GM21529 (cell line): Measurements from ENCODE around the gene ENTPD5.
"Not testable (repeated sequence)": the region's sequence is repeated elsewhere in the genome, so short reads cannot be mapped to it uniquely, and the experiment has no call there.

Experiments
- ATAC-seq: cut with Tn5 transposase; IDR thresholded peaks from one replicate; pipeline ENCODE4 v1.9.1; 2021; ENCODE audit not compliant: unreplicated experiment

Gene ENTPD5

DNA sequence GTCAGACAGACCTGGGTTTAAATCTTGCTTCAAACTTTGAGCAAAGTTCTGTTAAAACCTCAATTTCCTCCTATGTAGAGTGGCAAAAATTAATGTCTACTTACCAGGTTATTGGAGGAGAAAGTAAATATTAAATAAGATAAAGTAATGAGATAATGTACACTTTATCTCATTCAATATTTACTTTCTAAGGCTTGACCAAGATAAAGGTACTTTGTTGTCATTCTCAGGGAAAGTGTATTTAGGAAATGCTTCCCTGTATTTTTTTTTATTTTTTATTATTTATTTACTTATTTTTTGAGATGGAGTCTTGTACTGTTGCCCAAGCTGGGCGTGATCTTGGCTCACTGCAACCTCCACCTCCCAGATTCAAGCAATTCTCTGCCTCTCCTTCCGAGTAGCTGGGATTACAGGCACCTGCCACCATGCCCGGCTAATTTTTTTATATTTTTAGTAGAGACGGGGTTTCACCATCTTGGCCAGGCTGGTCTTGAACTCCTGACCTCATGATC, 73.9 kb downstream of the ENTPD5 start:
- ATAC-seq = no peak

DNA sequence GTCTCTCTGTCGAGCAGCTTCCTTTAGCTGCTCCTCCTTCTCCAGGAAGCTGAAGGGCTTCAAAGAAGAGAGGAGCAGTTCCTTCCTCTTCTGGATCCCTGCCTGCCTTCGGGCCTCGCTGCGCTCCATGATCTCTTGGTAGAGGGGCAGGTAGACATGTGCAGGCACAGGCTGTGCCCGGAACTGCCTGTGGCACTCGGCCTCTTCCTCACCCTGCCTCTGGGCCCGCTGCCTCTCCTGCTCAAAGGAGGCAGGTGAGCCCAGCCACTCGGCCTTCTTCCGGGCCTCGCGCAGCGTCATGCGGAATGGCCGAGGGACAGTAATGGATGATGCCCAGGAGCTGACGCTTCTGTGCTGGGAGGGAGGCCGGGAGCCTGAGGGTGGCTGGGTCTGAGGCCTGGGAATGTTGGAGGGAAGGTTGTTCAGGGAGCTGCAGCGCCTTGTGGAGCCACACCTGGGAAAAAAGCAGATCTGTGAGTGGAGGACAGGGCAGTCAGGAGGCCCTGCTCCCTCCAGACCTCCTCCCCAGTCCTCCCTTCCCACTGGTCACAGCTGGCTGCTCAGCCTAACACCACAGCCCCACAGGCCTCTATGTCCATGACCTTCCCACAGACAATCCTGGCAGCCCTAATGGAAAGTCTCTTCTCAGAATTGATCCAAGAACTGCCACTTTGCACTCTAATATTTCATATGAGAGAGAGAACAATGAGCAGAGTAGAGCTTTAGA, 74.5 kb downstream of the ENTPD5 start:
- no peak for ATAC-seq

DNA sequence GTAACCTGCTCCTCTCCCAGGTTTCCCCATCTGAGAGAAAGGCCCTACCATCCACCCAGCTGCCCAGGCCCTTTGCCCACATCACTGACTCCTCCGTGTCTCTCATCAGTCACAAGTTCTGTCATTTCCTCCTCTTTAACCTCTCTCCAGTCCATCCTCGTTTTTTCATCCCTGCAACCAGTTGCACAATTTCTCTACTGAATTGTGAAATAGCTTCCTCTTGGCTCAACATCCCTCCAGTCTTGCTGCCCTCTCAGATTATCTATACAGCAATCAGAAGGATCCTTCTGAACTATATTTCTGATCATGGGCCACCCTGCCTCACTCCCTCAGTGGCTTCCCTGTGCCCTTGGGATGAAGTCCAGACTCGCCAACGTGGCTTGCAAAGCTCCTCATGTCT, 76.0 kb downstream of the ENTPD5 start:
- no peak for ATAC-seq

DNA sequence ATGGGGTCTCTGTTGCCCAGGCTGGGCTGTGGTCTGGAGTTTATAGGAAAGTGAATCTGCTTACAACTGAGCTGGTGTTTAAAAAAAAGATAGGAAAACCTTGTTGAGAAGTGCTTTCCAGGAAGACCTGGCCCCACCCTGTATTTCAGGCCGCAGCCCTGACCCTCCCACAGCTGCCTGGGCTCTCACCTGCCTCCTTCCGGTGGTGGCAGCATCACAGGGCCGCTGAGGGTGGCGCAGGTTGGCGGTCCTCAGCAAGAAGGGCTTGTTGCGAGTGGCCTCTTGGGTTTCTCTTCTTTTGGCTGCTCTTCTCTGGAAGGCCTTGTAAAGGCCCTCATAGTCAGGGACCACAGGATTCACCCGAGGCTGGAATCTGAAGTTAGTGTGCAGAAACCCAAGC, 76.9 kb downstream of the ENTPD5 start:
- ATAC-seq = no peak

DNA sequence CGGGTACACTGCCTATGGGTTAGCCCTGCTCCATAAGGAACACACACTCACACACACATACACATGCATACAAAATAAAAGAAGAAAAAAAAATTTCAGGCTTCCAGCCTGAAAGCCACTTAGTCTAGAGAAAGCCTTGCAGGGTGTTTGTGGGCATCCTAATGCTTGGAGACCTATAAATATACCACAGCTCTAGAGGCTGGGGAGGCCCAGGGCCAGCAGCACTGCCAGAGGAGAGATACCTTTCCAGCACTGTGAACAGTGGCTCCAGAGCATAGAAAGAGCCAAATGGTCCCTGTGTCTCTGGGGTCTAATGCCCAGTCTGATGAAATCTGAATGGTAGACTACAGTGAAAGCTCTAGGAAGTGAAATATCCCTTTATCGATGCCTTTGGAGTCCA, 82.1 kb downstream of the ENTPD5 start:
- no peak for ATAC-seq

DNA sequence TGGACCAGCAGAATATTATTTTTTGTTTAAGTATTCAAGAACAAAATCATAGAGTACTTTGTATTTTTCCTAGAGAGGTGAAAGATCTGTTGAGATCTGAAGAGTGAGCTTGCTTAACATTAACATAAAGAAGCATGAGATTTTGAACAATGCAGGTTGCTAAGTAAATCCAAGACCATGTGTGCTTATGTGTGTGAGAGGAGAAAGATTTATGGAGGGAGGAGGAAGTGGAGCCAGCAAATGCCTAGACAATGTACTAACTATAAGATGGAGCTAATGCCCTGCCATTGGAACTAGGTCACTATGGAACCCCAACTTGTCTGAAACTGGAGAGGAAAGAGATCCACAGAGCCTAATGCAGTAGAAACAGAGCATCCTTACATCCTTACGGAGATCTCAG, 82.5 kb downstream of the ENTPD5 start:
- ATAC-seq = no peak

DNA sequence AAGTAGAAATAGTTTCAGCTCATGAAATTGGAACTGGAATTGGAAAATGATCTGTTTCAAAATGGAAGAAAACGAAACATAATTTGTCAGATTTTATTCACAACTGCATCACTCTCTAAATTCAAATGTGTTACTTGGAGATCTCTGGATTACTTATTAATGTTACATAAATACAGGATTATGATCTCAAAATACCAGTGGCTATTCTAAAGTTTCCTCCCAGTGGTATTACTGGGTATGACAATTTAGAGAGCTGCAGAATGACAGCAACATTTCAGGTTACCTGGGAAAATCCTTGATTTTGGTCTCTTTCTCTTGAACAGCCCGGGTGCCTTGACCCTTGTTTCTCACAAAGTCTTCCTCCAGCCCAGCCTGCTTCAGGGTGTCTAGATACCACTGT, 83.4 kb downstream of the ENTPD5 start:
- ATAC-seq = no peak

DNA sequence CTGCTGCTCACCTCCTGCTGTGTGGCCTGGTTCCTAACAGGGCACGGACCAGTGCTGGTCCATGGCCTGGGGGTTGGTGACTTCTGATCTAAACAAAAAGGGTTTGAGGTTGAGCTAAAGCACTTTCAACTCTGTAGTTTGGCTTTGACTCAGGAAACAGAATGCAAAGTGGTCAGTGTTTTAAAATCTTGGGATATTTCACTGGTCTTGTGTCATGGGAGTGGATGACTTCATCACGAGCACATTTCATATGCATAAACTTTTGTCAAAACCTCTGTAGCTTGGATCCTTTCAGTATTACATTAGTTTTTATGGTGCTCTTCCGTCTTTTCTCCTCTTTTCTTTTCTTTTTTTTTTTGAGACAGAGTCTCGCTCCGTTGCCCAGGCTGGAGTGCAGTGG, 94.8 kb downstream of the ENTPD5 start:
- no peak for ATAC-seq

DNA sequence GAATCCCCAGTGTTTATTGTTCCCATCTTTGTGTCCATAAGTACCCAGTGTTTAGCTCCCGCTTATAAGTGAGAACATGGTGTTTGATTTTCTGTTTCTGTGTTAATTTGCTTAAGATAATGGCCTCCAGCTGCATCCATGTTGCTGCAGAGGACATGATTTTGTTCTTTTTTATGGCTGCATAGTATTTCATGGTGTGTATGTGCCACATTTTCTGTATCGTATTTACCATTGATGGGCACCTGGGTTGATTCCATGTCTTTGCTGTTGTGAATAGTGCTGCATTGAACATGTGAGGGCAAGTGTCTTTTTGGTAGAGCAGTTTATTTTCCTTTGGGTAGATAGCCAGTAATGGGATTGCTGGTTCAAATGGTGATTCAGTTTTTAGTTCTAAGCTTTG, 99.6 kb downstream of the ENTPD5 start:
- ATAC-seq = not testable (repeated sequence)

DNA sequence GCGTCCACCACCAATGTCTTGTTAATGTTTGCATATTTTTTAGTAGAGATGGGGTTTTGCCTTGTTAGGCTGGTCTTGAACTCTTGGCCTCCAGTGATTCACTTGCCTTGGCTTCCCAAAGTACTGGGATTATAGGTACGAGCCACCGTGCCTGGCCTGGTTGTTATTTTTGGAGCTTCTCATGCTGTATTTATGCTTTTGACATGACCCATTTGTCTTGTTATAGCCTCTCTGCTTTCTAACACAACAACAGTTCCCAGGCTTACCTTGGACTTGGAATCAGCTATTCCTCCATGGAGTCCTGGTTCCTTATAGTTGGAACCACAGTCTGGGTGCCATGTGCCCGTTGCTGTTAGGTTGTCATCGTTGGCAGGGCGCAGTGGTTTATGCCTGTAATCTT, 102.8 kb downstream of the ENTPD5 start:
- no peak for ATAC-seq

DNA sequence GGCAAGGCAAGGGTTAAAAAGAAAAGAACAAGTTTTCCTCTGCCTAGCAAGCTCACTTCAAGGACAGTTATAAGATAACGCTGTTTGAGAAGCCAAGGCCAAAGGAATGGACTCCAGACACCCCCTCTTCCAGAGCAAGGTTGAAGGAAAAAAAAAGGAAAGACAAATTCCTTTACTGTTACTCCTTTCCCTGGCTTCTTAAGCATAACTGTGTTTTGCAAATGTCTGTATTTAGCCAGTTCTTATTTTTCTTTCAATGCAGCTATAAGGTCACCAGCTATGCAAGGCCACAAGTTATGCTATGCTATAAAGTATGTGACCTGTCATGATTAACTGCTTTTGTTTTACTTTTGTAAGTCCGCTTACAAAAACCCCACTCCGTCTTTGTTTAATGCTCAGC, 105.8 kb downstream of the ENTPD5 start:
- ATAC-seq = no peak

DNA sequence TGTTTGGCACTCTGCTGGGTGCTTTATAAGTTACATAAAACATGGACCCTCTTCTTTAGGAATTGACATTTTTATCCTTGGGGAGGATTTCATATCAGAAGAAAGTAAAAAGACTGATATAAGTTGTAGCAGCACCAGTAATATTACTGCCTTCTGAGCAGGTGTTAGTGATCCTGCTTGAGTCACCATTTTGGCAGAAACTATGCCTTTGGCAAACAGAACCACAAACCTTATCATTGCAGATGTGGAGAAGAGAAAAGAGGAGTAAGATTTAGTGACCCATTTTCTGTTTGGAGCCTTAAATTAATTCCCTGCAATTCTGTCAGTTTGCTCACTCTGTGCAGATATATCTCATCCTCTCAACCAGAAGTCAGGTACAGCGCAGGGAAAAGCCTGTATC, 109.4 kb downstream of the ENTPD5 start:
- no peak for ATAC-seq
